Hepatocyte (in vitro differentiated cells): ENCODE data around the gene PDGFA. TPM values are rescaled to one million over a fixed set of nuclear protein-coding genes. Genes with fewer than 3 reads are reported as not detected.

Experiments
- DNase-seq: peaks from one replicate; pipeline ENCODE4 v3.0.0-alpha.2; 2016; ENCODE audit warnings: low spot score
- H2AFZ ChIP-seq: fragments of 200-600 bp; sonication (generic); 2 replicates; pipeline ENCODE4 v1.6.0; 2016; ENCODE audit warnings: antibody characterized with exemption, mild to moderate bottlenecking
- H3K27ac ChIP-seq: fragments of 200-600 bp; sonication (generic); 2 replicates; pipeline ENCODE4 v1.5.1; 2016; ENCODE audit warnings: mild to moderate bottlenecking
- H3K27me3 ChIP-seq: fragments of 200-600 bp; sonication (generic); 2 replicates; pipeline ENCODE4 v1.6.1; 2016
- H3K36me3 ChIP-seq: fragments of 200-600 bp; sonication (generic); replicated peaks from 2 replicates; pipeline ENCODE4 v1.5.1; 2016; ENCODE audit warnings: low read depth; ENCODE audit not compliant: insufficient read depth
- H3K4me1 ChIP-seq: fragments of 200-600 bp; sonication (generic); 2 replicates; pipeline ENCODE4 v1.5.1; 2016; ENCODE audit warnings: mild to moderate bottlenecking, moderate library complexity; ENCODE audit not compliant: insufficient read depth
- H3K4me2 ChIP-seq: fragments of 200-600 bp; sonication (generic); 2 replicates; pipeline ENCODE4 v1.6.0; 2016
- H3K4me3 ChIP-seq: fragments of 200-600 bp; sonication (generic); 2 replicates; pipeline ENCODE4 v1.5.1; 2016; ENCODE audit warnings: mild to moderate bottlenecking
- H3K79me2 ChIP-seq: fragments of 200-600 bp; sonication (generic); 2 replicates; pipeline ENCODE4 v1.6.0; 2017; ENCODE audit warnings: mild to moderate bottlenecking
- H3K9me2 ChIP-seq: fragments of 200-600 bp; sonication (generic); replicated peaks from 2 replicates; pipeline ENCODE4 v1.6.0; 2017; ENCODE audit warnings: mild to moderate bottlenecking; ENCODE audit not compliant: insufficient read depth
- H3K9me3 ChIP-seq: fragments of 200-600 bp; sonication (generic); 2 replicates; pipeline ENCODE4 v1.5.1; 2016; ENCODE audit warnings: low read depth, mild to moderate bottlenecking
- H4K20me1 ChIP-seq: fragments of 200-600 bp; sonication (generic); 2 replicates; pipeline ENCODE4 v1.6.0; 2016; ENCODE audit warnings: mild to moderate bottlenecking; ENCODE audit not compliant: insufficient read depth, poor library complexity, severe bottlenecking
- EZH2 ChIP-seq: fragments of 200-600 bp; sonication (generic); IDR thresholded peaks from 2 replicates; pipeline ENCODE4 v1.6.1; 2016; ENCODE audit warnings: antibody characterized with exemption, mild to moderate bottlenecking, borderline replicate concordance
- EZH2phosphoT487 ChIP-seq: fragments of 200-600 bp; sonication (generic); IDR thresholded peaks from one replicate; pipeline ENCODE4 v1.6.1; 2018; ENCODE audit warnings: antibody characterized with exemption, mild to moderate bottlenecking, low read depth, moderate library complexity; ENCODE audit not compliant: unreplicated experiment, severe bottlenecking
- WGBS: methylation state at CpG from one replicate; pipeline ENCODE4 v1.1.6; 2016; ENCODE audit warnings: low lambda C conversion rate; ENCODE audit errors: missing lambda C conversion rate; 5-methylcytosine and 5-hydroxymethylcytosine counted together
- polyA plus RNA-seq: library from polyadenylated mRNA; unstranded; fragments of >200 nt; fragmentation: Nextera tagmentation; extraction: Ambion mirVana; gene quantifications from 2 replicates; pipeline ENCODE4 v1.2.1, GENCODE V29; 2016
- total RNA-seq: library from RNA; depleted of rRNA; stranded (reverse); fragments of >200 nt; gene quantifications from 2 replicates; pipeline ENCODE4 v1.2.3, GENCODE V29; 2014
- TF ChIP-seq, protein P1 (sequence below): fragments of 200-600 bp; sonication (generic); IDR thresholded peaks from 2 replicates; pipeline ENCODE4 v1.5.1; 2016; ENCODE audit warnings: antibody characterized with exemption, mild to moderate bottlenecking; ENCODE audit not compliant: poor library complexity

The PDGFA gene
- total and polyA plus RNA-seq, 2 experiments from 2014 or later, result 30.7 to 63.1 TPM

DNA sequence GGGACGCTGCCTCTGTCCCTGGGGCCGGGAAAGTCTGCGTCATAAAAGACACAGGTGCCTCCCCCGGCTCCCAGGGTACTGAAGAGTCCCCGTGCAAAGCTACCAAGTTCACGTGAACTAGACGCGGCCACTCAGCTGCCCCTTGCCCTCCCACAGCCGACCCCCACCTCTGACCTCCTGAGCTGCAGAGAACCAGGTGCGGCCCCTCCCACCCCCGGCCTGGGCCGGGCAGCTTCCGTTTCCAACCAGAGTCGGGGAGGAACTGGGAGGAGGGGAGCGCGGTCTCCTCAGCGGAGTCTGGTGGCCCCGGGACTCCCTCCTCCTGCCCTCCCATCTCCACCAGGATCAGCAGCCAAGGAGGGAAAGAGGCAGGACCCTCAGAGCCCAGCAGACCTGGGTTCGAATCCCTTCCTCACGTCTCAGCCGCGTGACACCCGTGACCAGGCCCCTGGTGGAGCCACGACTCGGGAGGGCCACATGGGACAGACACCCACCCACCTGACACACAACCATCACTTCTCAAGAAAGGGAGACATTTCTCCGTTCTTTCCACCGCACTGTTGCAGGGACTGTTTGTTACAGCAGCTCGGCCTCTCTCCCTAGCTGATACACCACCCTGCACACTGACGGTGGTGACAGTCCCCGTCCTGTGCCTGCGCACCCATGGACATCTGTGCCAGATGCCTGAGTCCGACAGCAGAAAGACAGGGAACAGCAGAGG lies 37.4 kb upstream of the PDGFA start:
- Histone ChIP-seq H3K27me3 (no peaks in the 10 kb centered on the region), H3K4me2 (no peak overlapping the region), H2AFZ (no peak overlapping the region), H3K27ac (no peak overlapping the region), H3K36me3 (no peaks in the 10 kb centered on the region), H4K20me1 (no peaks in the 10 kb centered on the region), H3K79me2 (no peaks in the 10 kb centered on the region), H3K9me3 (no peaks in the 10 kb centered on the region), H3K4me3 (no peak overlapping the region), H3K4me1 (peaks cover 11% of the 10 kb centered on the region), H3K9me2 (no peaks in the 10 kb centered on the region)
- TF ChIP-seq EZH2phosphoT487, result no peak
- TF ChIP-seq, protein P1, sequence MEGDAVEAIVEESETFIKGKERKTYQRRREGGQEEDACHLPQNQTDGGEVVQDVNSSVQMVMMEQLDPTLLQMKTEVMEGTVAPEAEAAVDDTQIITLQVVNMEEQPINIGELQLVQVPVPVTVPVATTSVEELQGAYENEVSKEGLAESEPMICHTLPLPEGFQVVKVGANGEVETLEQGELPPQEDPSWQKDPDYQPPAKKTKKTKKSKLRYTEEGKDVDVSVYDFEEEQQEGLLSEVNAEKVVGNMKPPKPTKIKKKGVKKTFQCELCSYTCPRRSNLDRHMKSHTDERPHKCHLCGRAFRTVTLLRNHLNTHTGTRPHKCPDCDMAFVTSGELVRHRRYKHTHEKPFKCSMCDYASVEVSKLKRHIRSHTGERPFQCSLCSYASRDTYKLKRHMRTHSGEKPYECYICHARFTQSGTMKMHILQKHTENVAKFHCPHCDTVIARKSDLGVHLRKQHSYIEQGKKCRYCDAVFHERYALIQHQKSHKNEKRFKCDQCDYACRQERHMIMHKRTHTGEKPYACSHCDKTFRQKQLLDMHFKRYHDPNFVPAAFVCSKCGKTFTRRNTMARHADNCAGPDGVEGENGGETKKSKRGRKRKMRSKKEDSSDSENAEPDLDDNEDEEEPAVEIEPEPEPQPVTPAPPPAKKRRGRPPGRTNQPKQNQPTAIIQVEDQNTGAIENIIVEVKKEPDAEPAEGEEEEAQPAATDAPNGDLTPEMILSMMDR, result no peak
- TF ChIP-seq EZH2, result no peak
- DNase-seq, result no peak
- WGBS, result 98% methylated on average over 27 of the region's 32 CpGs

GRCh38 chr7:556291-556826 lies 36.7 kb upstream of the PDGFA start:
- TF ChIP-seq, protein P1, result no peak
- TF ChIP-seq EZH2, result no peak
- no peak for TF ChIP-seq EZH2phosphoT487
- no peaks in the 10 kb centered on the region for H3K27me3 ChIP-seq
- 93% methylated on average over 30 of the region's 30 CpGs for WGBS

DNA sequence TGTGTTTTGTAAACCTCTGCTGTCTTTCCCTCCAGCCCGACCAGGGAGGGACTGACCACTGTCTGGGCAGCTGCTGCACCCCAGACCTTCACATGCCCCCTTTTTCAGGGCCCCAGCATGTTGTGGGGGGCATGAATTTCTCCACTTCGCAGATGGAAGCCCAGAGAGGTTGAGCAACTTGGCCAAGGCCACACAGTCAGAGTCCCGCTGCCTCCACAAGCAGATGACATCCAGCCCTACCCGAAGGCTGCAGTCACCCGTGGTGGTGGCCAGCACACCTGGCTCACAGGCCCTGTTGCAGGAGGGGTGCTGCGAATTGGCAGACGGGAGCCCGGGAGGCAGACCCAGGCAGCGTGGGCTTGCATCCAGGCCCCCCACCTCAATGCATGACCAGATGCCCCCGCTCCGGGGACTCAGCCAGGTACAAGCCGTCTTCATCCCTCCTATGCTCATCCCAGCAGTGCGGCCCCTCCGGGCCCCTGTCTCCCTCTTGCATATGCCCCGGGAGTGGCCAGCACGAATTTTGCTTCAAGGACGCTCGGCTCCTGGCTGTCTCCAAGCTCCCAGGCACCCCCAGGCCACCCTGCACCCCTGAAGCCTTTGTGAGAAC lies 36.0 kb upstream of the PDGFA start:
- TF ChIP-seq, protein P1, result no peak
- TF ChIP-seq EZH2phosphoT487, result no peak
- H3K4me2 ChIP-seq, result no peak overlapping the region
- WGBS, result 99% methylated on average over 14 of the region's 18 CpGs
- no peaks in the 10 kb centered on the region for H3K9me2 ChIP-seq
- no peaks in the 10 kb centered on the region for H4K20me1 ChIP-seq
- H3K9me3 ChIP-seq, result no peaks in the 10 kb centered on the region
- no peak overlapping the region for H3K4me3 ChIP-seq
- no peaks in the 10 kb centered on the region for H3K36me3 ChIP-seq
- H3K27ac ChIP-seq, result no peak overlapping the region
- H2AFZ ChIP-seq, result no peak overlapping the region
- H3K79me2 ChIP-seq, result no peaks in the 10 kb centered on the region
- H3K4me1 ChIP-seq, result peaks cover 11% of the 10 kb centered on the region
- no peak for DNase-seq
- no peaks in the 10 kb centered on the region for H3K27me3 ChIP-seq

More at GRCh38 chr7:556291-556826, 36.7 kb upstream of the PDGFA start:
- no peaks in the 10 kb centered on the region for H4K20me1 ChIP-seq
- no peaks in the 10 kb centered on the region for H3K9me3 ChIP-seq
- no peak overlapping the region for H3K4me2 ChIP-seq
- no peak for DNase-seq
- no peaks in the 10 kb centered on the region for H3K79me2 ChIP-seq
- no peak overlapping the region for H2AFZ ChIP-seq
- no peaks in the 10 kb centered on the region for H3K36me3 ChIP-seq
- peaks cover 11% of the 10 kb centered on the region for H3K4me1 ChIP-seq
- no peak overlapping the region for H3K4me3 ChIP-seq
- H3K9me2 ChIP-seq, result no peaks in the 10 kb centered on the region
- H3K27ac ChIP-seq, result no peak overlapping the region
